H9 (cell line): ENCODE measurements around the gene SLC35E3. TPM values are rescaled to one million over a fixed set of nuclear protein-coding genes. Genes with fewer than 3 reads are reported as not detected.

Experiments used
- DNase-seq: peaks from one replicate; pipeline ENCODE4 v3.0.0-alpha.2; 2017
- H2AFZ ChIP-seq: one replicate; pipeline ENCODE4 v1.6.1; 2013; ENCODE audit warnings: mild to moderate bottlenecking, low read length, control low read depth, moderate library complexity
- H2AK5ac ChIP-seq: 2 replicates; pipeline ENCODE4 v1.6.1; 2013; ENCODE audit warnings: low read length, control low read depth, mixed read lengths; ENCODE audit not compliant: insufficient read length
- H2BK120ac ChIP-seq: one replicate; pipeline ENCODE4 v1.6.1; 2013; ENCODE audit warnings: low read depth, mild to moderate bottlenecking, low read length, control low read depth, inconsistent platforms; ENCODE audit not compliant: poor library complexity, severe bottlenecking
- H2BK12ac ChIP-seq: 2 replicates; pipeline ENCODE4 v1.6.1; 2013; ENCODE audit warnings: low read length, control low read depth, mixed read lengths, low read depth; ENCODE audit not compliant: insufficient read length
- H2BK15ac ChIP-seq: 2 replicates; pipeline ENCODE4 v1.6.1; 2013; ENCODE audit warnings: low read depth, low read length, control low read depth
- H2BK20ac ChIP-seq: one replicate; pipeline ENCODE4 v1.6.1; 2013; ENCODE audit warnings: low read depth, mild to moderate bottlenecking, low read length, control low read depth, inconsistent platforms; ENCODE audit not compliant: poor library complexity, severe bottlenecking
- H2BK5ac ChIP-seq: 2 replicates; pipeline ENCODE4 v1.6.1; 2013; ENCODE audit warnings: low read length, control low read depth, mixed read lengths; ENCODE audit not compliant: insufficient read length
- H3K14ac ChIP-seq: 2 replicates; pipeline ENCODE4 v1.6.1; 2013; ENCODE audit warnings: low read length, control low read depth; ENCODE audit not compliant: insufficient read depth
- H3K18ac ChIP-seq: 2 replicates; pipeline ENCODE4 v1.6.1; 2013; ENCODE audit warnings: low read depth, mild to moderate bottlenecking, mixed read lengths, low read length, control low read depth; ENCODE audit not compliant: insufficient read length
- H3K23ac ChIP-seq: 2 replicates; pipeline ENCODE4 v1.6.1; 2013; ENCODE audit warnings: low read length, control low read depth, mixed read lengths, low read depth; ENCODE audit not compliant: insufficient read length
- H3K23me2 ChIP-seq: 2 replicates; pipeline ENCODE4 v1.6.1; 2013; ENCODE audit warnings: low read depth, mild to moderate bottlenecking, mixed read lengths, low read length, control low read depth; ENCODE audit not compliant: insufficient read length, poor library complexity, severe bottlenecking
- H3K27ac ChIP-seq: 2 replicates; pipeline ENCODE4 v1.5.1; 2013; ENCODE audit warnings: low read length, control low read depth, mixed read lengths, low read depth; ENCODE audit not compliant: insufficient read length
- H3K27me3 ChIP-seq: 2 replicates; pipeline ENCODE4 v1.6.1; 2013; ENCODE audit warnings: low read length, control low read depth, inconsistent platforms; ENCODE audit not compliant: insufficient read depth
- H3K4ac ChIP-seq: 2 replicates; pipeline ENCODE4 v1.6.1; 2013; ENCODE audit warnings: low read depth, mild to moderate bottlenecking, control low read depth, inconsistent platforms, low read length, moderate library complexity
- H3K4me1 ChIP-seq: 2 replicates; pipeline ENCODE4 v1.6.1; 2013; ENCODE audit warnings: low read length, control low read depth, inconsistent platforms; ENCODE audit not compliant: insufficient read depth
- H3K4me2 ChIP-seq: 2 replicates; pipeline ENCODE4 v1.6.1; 2013; ENCODE audit warnings: low read length, control low read depth, mixed read lengths; ENCODE audit not compliant: insufficient read length, insufficient read depth
- H3K56ac ChIP-seq: 2 replicates; pipeline ENCODE4 v1.6.1; 2013; ENCODE audit warnings: low read depth, mild to moderate bottlenecking, mixed read lengths, low read length, control low read depth; ENCODE audit not compliant: insufficient read length
- H3K79me1 ChIP-seq: 2 replicates; pipeline ENCODE4 v1.6.1; 2013; ENCODE audit warnings: low read depth, mild to moderate bottlenecking, moderate library complexity, low read length, control low read depth, inconsistent platforms; ENCODE audit not compliant: insufficient read depth, poor library complexity, severe bottlenecking
- H3K79me2 ChIP-seq: 2 replicates; pipeline ENCODE4 v1.6.1; 2013; ENCODE audit warnings: low read length, control low read depth, inconsistent platforms; ENCODE audit not compliant: insufficient read depth
- H3K9ac ChIP-seq: 2 replicates; pipeline ENCODE4 v1.6.1; 2013; ENCODE audit warnings: low read length, control low read depth, mixed read lengths; ENCODE audit not compliant: insufficient read length; ENCODE audit errors: extremely low read depth
- H3K9me3 ChIP-seq: one replicate; pipeline ENCODE4 v1.6.1; 2013; ENCODE audit warnings: low read depth, low read length, inconsistent platforms; ENCODE audit not compliant: control insufficient read depth
- H3T11ph ChIP-seq: one replicate; pipeline ENCODE4 v1.6.1; 2013; ENCODE audit warnings: mild to moderate bottlenecking, low read length, control low read depth, inconsistent platforms
- H4K20me1 ChIP-seq: one replicate; pipeline ENCODE4 v1.6.1; 2013; ENCODE audit not compliant: control insufficient read depth, insufficient read length, insufficient read depth
- H4K5ac ChIP-seq: 2 replicates; pipeline ENCODE4 v1.6.1; 2013; ENCODE audit warnings: low read depth, mild to moderate bottlenecking, mixed read lengths, low read length, control low read depth; ENCODE audit not compliant: insufficient read length
- H4K8ac ChIP-seq: replicated peaks from 2 replicates; pipeline ENCODE4 v1.6.1; 2013; ENCODE audit warnings: low read length, control low read depth, mixed read lengths, low read depth; ENCODE audit not compliant: insufficient read length
- H4K91ac ChIP-seq: 2 replicates; pipeline ENCODE4 v1.6.1; 2013; ENCODE audit warnings: low read depth, mild to moderate bottlenecking, moderate library complexity, mixed read lengths, low read length, control low read depth; ENCODE audit not compliant: insufficient read length
- H3K27ac Mint-ChIP-seq, 3 experiments: 2 replicates in 2 of 3; 3 replicates in 1 of 3; pipeline ENCODE4 v1.8.0; 2020 to 2021; ENCODE audit warnings: mixed read lengths in 3 of 3, mild to moderate bottlenecking in 1 of 3, moderate library complexity in 1 of 3
- H3K27me3 Mint-ChIP-seq: 2 replicates; pipeline ENCODE4 v1.8.0; 2021; ENCODE audit warnings: low read depth, mild to moderate bottlenecking, moderate library complexity, mixed read lengths
- H3K36me3 Mint-ChIP-seq, 3 experiments: 2 replicates in 2 of 3; 3 replicates in 1 of 3; pipeline ENCODE4 v1.8.0; 2020 to 2021; ENCODE audit warnings: low read depth in 3 of 3, mixed read lengths in 3 of 3; ENCODE audit not compliant: insufficient read depth in 1 of 3
- H3K4me1 Mint-ChIP-seq, 2 experiments: 2 replicates each; pipeline ENCODE4 v1.8.0; 2020; ENCODE audit warnings: mixed read lengths in 2 of 2
- H3K4me3 Mint-ChIP-seq, 2 experiments: 2 replicates in 1 of 2; 3 replicates in 1 of 2; pipeline ENCODE4 v1.8.0; 2020 to 2021; ENCODE audit warnings: mild to moderate bottlenecking in 2 of 2, mixed read lengths in 2 of 2, moderate library complexity in 1 of 2
- H3K9me3 Mint-ChIP-seq, 2 experiments: 2 replicates in 1 of 2; 3 replicates in 1 of 2; pipeline ENCODE4 v1.8.0; 2020; ENCODE audit warnings: mild to moderate bottlenecking in 2 of 2, mixed read lengths in 2 of 2, moderate library complexity in 1 of 2
- WGBS: extraction: QIAGEN DNeasy Blood & Tissue Kit; methylation state at CpG from one replicate; pipeline ENCODE4 v1.1.7; 2013; ENCODE audit warnings: missing lambda C conversion rate, low lambda C conversion rate, mixed read lengths; ENCODE audit not compliant: insufficient read length; ENCODE audit errors: extremely low coverage; 5-methylcytosine and 5-hydroxymethylcytosine counted together
- total RNA-seq: library from RNA; stranded (reverse); gene quantifications from 2 replicates; pipeline ENCODE4 v1.2.1, GENCODE V29; 2021
- TF ChIP-seq, protein P1 (sequence below): fragments of 200-600 bp; sonication (generic); conservative IDR thresholded peaks from 3 replicates; pipeline ENCODE4 v1.8.0; 2021; ENCODE audit warnings: antibody characterized with exemption, mild to moderate bottlenecking

The SLC35E3 gene
- total RNA-seq, 1 experiment from 2014 or later: 17.9 TPM

- no peak overlapping the region for H3K4ac ChIP-seq
- H3K14ac ChIP-seq: no peak overlapping the region
- H2BK120ac ChIP-seq: no peak overlapping the region
- H4K20me1 ChIP-seq: no peaks in the 10 kb centered on the region
- no peak overlapping the region for H4K8ac ChIP-seq
- H3K4me1 ChIP-seq: no peaks in the 10 kb centered on the region
- H3K23ac ChIP-seq: no peak overlapping the region
- H3K18ac ChIP-seq: no peak overlapping the region
- Mint-ChIP-seq H3K36me3 (peaks cover 4 to 60% (median 56%) of the 10 kb centered on the region in 3 experiments; a peak in 6 of 7 replicates), H3K27ac (no peak overlapping the region), H3K4me1 (peaks cover 3 to 5% of the 10 kb centered on the region in 2 experiments; a peak in 3 of 4 replicates), H3K4me3 (no peak overlapping the region), H3K27me3 (no peaks in the 10 kb centered on the region; the same call in 1 of the 2 replicates), H3K9me3 (no peaks in the 10 kb centered on the region)
- TF ChIP-seq, protein P1, sequence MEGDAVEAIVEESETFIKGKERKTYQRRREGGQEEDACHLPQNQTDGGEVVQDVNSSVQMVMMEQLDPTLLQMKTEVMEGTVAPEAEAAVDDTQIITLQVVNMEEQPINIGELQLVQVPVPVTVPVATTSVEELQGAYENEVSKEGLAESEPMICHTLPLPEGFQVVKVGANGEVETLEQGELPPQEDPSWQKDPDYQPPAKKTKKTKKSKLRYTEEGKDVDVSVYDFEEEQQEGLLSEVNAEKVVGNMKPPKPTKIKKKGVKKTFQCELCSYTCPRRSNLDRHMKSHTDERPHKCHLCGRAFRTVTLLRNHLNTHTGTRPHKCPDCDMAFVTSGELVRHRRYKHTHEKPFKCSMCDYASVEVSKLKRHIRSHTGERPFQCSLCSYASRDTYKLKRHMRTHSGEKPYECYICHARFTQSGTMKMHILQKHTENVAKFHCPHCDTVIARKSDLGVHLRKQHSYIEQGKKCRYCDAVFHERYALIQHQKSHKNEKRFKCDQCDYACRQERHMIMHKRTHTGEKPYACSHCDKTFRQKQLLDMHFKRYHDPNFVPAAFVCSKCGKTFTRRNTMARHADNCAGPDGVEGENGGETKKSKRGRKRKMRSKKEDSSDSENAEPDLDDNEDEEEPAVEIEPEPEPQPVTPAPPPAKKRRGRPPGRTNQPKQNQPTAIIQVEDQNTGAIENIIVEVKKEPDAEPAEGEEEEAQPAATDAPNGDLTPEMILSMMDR: no peak
- H3K23me2 ChIP-seq: no peaks in the 10 kb centered on the region
- no peak overlapping the region for H2AK5ac ChIP-seq
- H2BK5ac ChIP-seq: no peak overlapping the region
- no peak overlapping the region for H3K56ac ChIP-seq
- no peak overlapping the region for H3T11ph ChIP-seq
- H3K27ac ChIP-seq: no peak overlapping the region
- H2BK12ac ChIP-seq: no peak overlapping the region
- H3K9me3 ChIP-seq: no peaks in the 10 kb centered on the region
- H3K4me2 ChIP-seq: no peak overlapping the region
- no peak overlapping the region for H2AFZ ChIP-seq
- WGBS: no CpG with 5 or more reads among the region's 3 CpGs
- H3K27me3 ChIP-seq: no peaks in the 10 kb centered on the region
- H4K91ac ChIP-seq: no peak overlapping the region
- H2BK20ac ChIP-seq: no peak overlapping the region
- H3K79me1 ChIP-seq: no peaks in the 10 kb centered on the region
- H3K9ac ChIP-seq: no peak overlapping the region
- no peak overlapping the region for H4K5ac ChIP-seq
- H3K79me2 ChIP-seq: no peaks in the 10 kb centered on the region
- no peak overlapping the region for H2BK15ac ChIP-seq
- DNase-seq: no peak
Observed at GRCh38 chr12:68762691-68763090, 16.7 kb downstream of the SLC35E3 start.
